Measurements from ENCODE around the gene PALM3. TPM values are rescaled to one million over a fixed set of nuclear protein-coding genes. Genes with fewer than 3 reads are reported as not detected.
A peak's percentile ranks its signal among the peaks of the same experiment; 100 is the strongest.

The PALM3 gene
- total RNA-seq, 1 experiment from 2014 or later: not detected

GRCh38 chr19:14061081-14061749 lies 661 bp downstream of the PALM3 start:
- Mint-ChIP-seq H3K9me3 (ENCODE audit: unreplicated experiment) (no peaks in the 10 kb centered on the region), H3K36me3 (ENCODE audit: insufficient read depth, unreplicated experiment) (peaks cover 4% of the 10 kb centered on the region), H3K27me3 (ENCODE audit: insufficient read depth, unreplicated experiment) (peaks cover 23% of the 10 kb centered on the region), H3K27ac (ENCODE audit: low read depth, unreplicated experiment) (no peak overlapping the region), H3K4me3 (ENCODE audit: unreplicated experiment) (no peak overlapping the region), H3K4me1 (ENCODE audit: insufficient read depth, unreplicated experiment) (peaks cover 13% of the 10 kb centered on the region)
- CTCF ChIA-PET: interaction anchor here (0.5 to 2.5 kb wide), 10 partner anchors 9 to 104 kb away, joined by 3 to 24 read pairs (median 3); partner anchors contain the start of gene MISP3
- TF ChIP-seq CTCF (IDR thresholded peaks at IDR 0.05; ENCODE audit: unreplicated experiment): no peak
- no peak for DNase-seq (ENCODE audit: unreplicated experiment)
- no TSS peak for BruUV-seq (replicated peaks)
- intact Hi-C loops (cut with micrococcal nuclease): no loop called here
- POLR2A ChIA-PET: interaction anchor here (0.6 kb wide), 1 partner anchor 15 kb away, joined by 3 read pairs; no protein-coding TSS in a partner anchor

GRCh38 chr19:14059652-14060155 lies 2.2 kb downstream of the PALM3 start:
- H3K27me3 Mint-ChIP-seq (ENCODE audit: insufficient read depth, unreplicated experiment): peaks cover 23% of the 10 kb centered on the region
- peaks cover 4% of the 10 kb centered on the region for H3K36me3 Mint-ChIP-seq (ENCODE audit: insufficient read depth, unreplicated experiment)
- CTCF ChIA-PET: interaction anchor here (0.6 to 2.5 kb wide), 18 partner anchors 9 to 738 kb away, joined by 3 to 24 read pairs (median 5); partner anchors contain the start of gene MISP3
- BruUV-seq (replicated peaks): no TSS peak
- H3K9me3 Mint-ChIP-seq (ENCODE audit: unreplicated experiment): no peaks in the 10 kb centered on the region
- intact Hi-C loops (cut with micrococcal nuclease): no loop called here
- TF ChIP-seq CTCF (IDR thresholded peaks at IDR 0.05; ENCODE audit: unreplicated experiment): no peak
- POLR2A ChIA-PET: interaction anchor here (1.0 kb wide), 1 partner anchor 12 kb away, joined by 4 read pairs; no protein-coding TSS in a partner anchor
- H3K27ac Mint-ChIP-seq (ENCODE audit: low read depth, unreplicated experiment): no peak overlapping the region
- H3K4me1 Mint-ChIP-seq (ENCODE audit: insufficient read depth, unreplicated experiment): peaks cover 13% of the 10 kb centered on the region
- no peak overlapping the region for H3K4me3 Mint-ChIP-seq (ENCODE audit: unreplicated experiment)
- DNase-seq (ENCODE audit: unreplicated experiment): no peak

DNA sequence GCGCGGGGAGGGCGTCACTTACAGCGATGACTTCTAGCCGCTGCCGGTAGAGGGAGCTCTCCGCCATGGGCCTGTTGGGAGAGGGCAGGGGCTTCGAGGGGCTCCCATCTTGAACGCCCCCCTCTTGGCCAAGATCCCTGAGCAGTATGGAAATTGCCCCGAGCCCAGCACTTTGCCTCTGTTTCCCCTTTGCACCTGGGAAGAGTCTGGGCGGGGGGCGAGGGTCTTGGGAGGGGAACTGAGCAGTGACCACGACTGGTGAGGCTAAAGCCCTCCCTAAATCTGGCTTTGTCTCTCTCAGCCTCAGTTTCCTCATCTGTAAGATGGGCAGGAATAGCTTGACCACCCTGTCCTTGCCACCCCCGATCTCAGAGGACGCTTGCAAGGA lies 2.8 kb downstream of the PALM3 start:
- ChIA-PET POLR2A (no interaction called here), CTCF (interaction anchor here (0.6 to 2.5 kb wide), 16 partner anchors 10 to 326 kb away, joined by 3 to 24 read pairs (median 5); partner anchors contain the start of gene MISP3)
- Mint-ChIP-seq H3K36me3 (ENCODE audit: insufficient read depth, unreplicated experiment) (peaks cover 4% of the 10 kb centered on the region), H3K4me1 (ENCODE audit: insufficient read depth, unreplicated experiment) (peaks cover 13% of the 10 kb centered on the region), H3K27me3 (ENCODE audit: insufficient read depth, unreplicated experiment) (peaks cover 23% of the 10 kb centered on the region), H3K9me3 (ENCODE audit: unreplicated experiment) (no peaks in the 10 kb centered on the region), H3K4me3 (ENCODE audit: unreplicated experiment) (no peak overlapping the region), H3K27ac (ENCODE audit: low read depth, unreplicated experiment) (no peak overlapping the region)
- TF ChIP-seq CTCF (IDR thresholded peaks at IDR 0.05; ENCODE audit: unreplicated experiment): peak; percentile 61
- no peak for DNase-seq (ENCODE audit: unreplicated experiment)
- intact Hi-C loops (cut with micrococcal nuclease): no loop called here
- BruUV-seq (replicated peaks): no TSS peak

- no peak for TF ChIP-seq CTCF (IDR thresholded peaks at IDR 0.05; ENCODE audit: unreplicated experiment)
- H3K36me3 Mint-ChIP-seq (ENCODE audit: insufficient read depth, unreplicated experiment): peaks cover 4% of the 10 kb centered on the region
- H3K27me3 Mint-ChIP-seq (ENCODE audit: insufficient read depth, unreplicated experiment): peaks cover 23% of the 10 kb centered on the region
- H3K27ac Mint-ChIP-seq (ENCODE audit: low read depth, unreplicated experiment): no peak overlapping the region
- BruUV-seq (replicated peaks): no TSS peak
- ChIA-PET POLR2A (no interaction called here), CTCF (interaction anchor here (0.6 to 2.5 kb wide), 17 partner anchors 9 to 304 kb away, joined by 3 to 24 read pairs (median 4); partner anchors contain the start of gene MISP3)
- DNase-seq (ENCODE audit: unreplicated experiment): no peak
- no peaks in the 10 kb centered on the region for H3K9me3 Mint-ChIP-seq (ENCODE audit: unreplicated experiment)
- H3K4me3 Mint-ChIP-seq (ENCODE audit: unreplicated experiment): no peak overlapping the region
- peaks cover 13% of the 10 kb centered on the region for H3K4me1 Mint-ChIP-seq (ENCODE audit: insufficient read depth, unreplicated experiment)
- intact Hi-C loops (cut with micrococcal nuclease): no loop called here
These were observed 3.4 kb downstream of the PALM3 start for GRCh38 chr19:14058182-14059092.
